H1 (cell line): ENCODE results near the gene LMNA. TPM values are rescaled to one million over a fixed set of nuclear protein-coding genes. Genes with fewer than 3 reads are reported as not detected.

Source experiments
- CTCF ChIA-PET: fragments of 300-600 bp; sonication (Branson Sonifier 250); formaldehyde crosslinking; loops from one replicate; lab custom pipeline; 2021; ENCODE audit not compliant: partially characterized antibody; lab: Charles Lee
- POLR2A ChIA-PET: fragments of 300-600 bp; sonication (Branson Sonifier 250); formaldehyde crosslinking; loops from one replicate; lab custom pipeline; 2021; ENCODE audit warnings: inconsistent platforms; ENCODE audit not compliant: partially characterized antibody; lab: Charles Lee
- DNase-seq, 2 experiments: peaks; one replicate each; pipeline versions ENCODE4 v3.0.0 to v3.0.0-alpha.2; 2010 to 2022; ENCODE audit warnings: low spot score in 2 of 2, low read depth in 1 of 2, mixed read lengths in 1 of 2
- FAIRE-seq: peaks from 2 replicates; lab custom pipeline; 2011; peaks lifted over from hg19 to GRCh38; lab: Jason Lieb, UNC
- H2AFZ ChIP-seq: 2 replicates; pipeline ENCODE4 v1.8.1; 2012; ENCODE audit warnings: low read length, inconsistent platforms
- H2AK5ac ChIP-seq: 2 replicates; pipeline ENCODE4 v1.6.1; 2013; ENCODE audit warnings: low read depth, low read length
- H2BK120ac ChIP-seq: replicated peaks from 2 replicates; pipeline ENCODE3; 2013; ENCODE audit warnings: low read depth, low read length, inconsistent platforms
- H2BK12ac ChIP-seq: 2 replicates; pipeline ENCODE4 v1.6.1; 2013; ENCODE audit warnings: low read depth, low read length
- H2BK15ac ChIP-seq: 2 replicates; pipeline ENCODE4 v1.6.1; 2013; ENCODE audit warnings: low read length
- H2BK20ac ChIP-seq: 2 replicates; pipeline ENCODE4 v1.6.1; 2013; ENCODE audit warnings: low read length
- H2BK5ac ChIP-seq: 2 replicates; pipeline ENCODE4 v1.6.1; 2013; ENCODE audit warnings: low read depth, low read length
- H3K14ac ChIP-seq: 2 replicates; pipeline ENCODE4 v1.6.1; 2013; ENCODE audit warnings: inconsistent platforms; ENCODE audit not compliant: insufficient read length
- H3K18ac ChIP-seq: 2 replicates; pipeline ENCODE4 v1.6.1; 2013; ENCODE audit warnings: low read length; ENCODE audit errors: extremely low read depth
- H3K23ac ChIP-seq: 2 replicates; pipeline ENCODE4 v1.6.1; 2013; ENCODE audit warnings: inconsistent platforms; ENCODE audit not compliant: insufficient read length
- H3K23me2 ChIP-seq: 2 replicates; pipeline ENCODE4 v1.6.1; 2013; ENCODE audit warnings: low read depth, low read length
- H3K27ac ChIP-seq: 2 replicates; pipeline ENCODE4 v1.6.1; 2011; ENCODE audit warnings: low read depth, low read length, inconsistent platforms
- H3K27me3 ChIP-seq, 4 experiments: replicated peaks in 1 of 4; 1 replicate in 1 of 4; 2 replicates in 3 of 4; pipeline versions ENCODE4 v1.6.1 to v1.8.1; 2011 to 2013; ENCODE audit warnings: low read length in 3 of 4, mild to moderate bottlenecking in 3 of 4, inconsistent platforms in 2 of 4, mixed read lengths in 2 of 4, moderate library complexity in 1 of 4; ENCODE audit not compliant: control insufficient read depth in 3 of 4, insufficient read depth in 3 of 4; ENCODE audit errors: extremely low read depth in 1 of 4
- H3K36me3 ChIP-seq, 4 experiments: 2 replicates each; pipeline versions ENCODE4 v1.6.1 to v1.8.1; 2011 to 2013; ENCODE audit warnings: mild to moderate bottlenecking in 4 of 4, low read length in 3 of 4, moderate library complexity in 2 of 4, control low read depth in 1 of 4, inconsistent platforms in 1 of 4; ENCODE audit not compliant: insufficient read depth in 4 of 4, control insufficient read depth in 2 of 4
- H3K4ac ChIP-seq: replicated peaks from 2 replicates; pipeline ENCODE3; 2013; ENCODE audit warnings: low read length, low read depth, mixed read lengths, inconsistent platforms; ENCODE audit not compliant: insufficient read length
- H3K4me1 ChIP-seq, 4 experiments: replicated peaks in 1 of 4; 1 replicate in 1 of 4; 2 replicates in 3 of 4; pipeline versions ENCODE4 v1.6.1 to v1.8.1; 2011 to 2013; ENCODE audit warnings: low read length in 3 of 4, inconsistent platforms in 2 of 4, mixed read lengths in 1 of 4; ENCODE audit not compliant: insufficient read depth in 4 of 4, control insufficient read depth in 3 of 4
- H3K4me2 ChIP-seq, 2 experiments: 2 replicates each; pipeline versions ENCODE4 v1.6.1 to v1.8.1; 2011 to 2013; ENCODE audit warnings: low read depth in 2 of 2, low read length in 2 of 2, control low read depth in 1 of 2, inconsistent platforms in 1 of 2, mild to moderate bottlenecking in 1 of 2; ENCODE audit not compliant: insufficient read depth in 1 of 2
- H3K4me3 ChIP-seq, 4 experiments: fragments of 200-600, 300-600 bp in 1 of 4; sonication (generic), shearing (Covaris generic), sonication (Bioruptor Twin) in 1 of 4; 2 replicates each; pipeline versions ENCODE4 v1.5.1 to v1.8.1; 2011 to 2016; ENCODE audit warnings: low read length in 4 of 4, low read depth in 3 of 4, control low read depth in 2 of 4, inconsistent platforms in 2 of 4, mild to moderate bottlenecking in 2 of 4, mixed read lengths in 1 of 4, moderate library complexity in 1 of 4; ENCODE audit not compliant: insufficient read depth in 2 of 4; ENCODE audit errors: extremely low read depth in 1 of 4
- H3K56ac ChIP-seq: replicated peaks from 2 replicates; pipeline ENCODE3; 2013; ENCODE audit warnings: low read depth, mild to moderate bottlenecking, mixed read lengths, low read length, inconsistent platforms; ENCODE audit not compliant: insufficient read length
- H3K79me1 ChIP-seq: 2 replicates; pipeline ENCODE4 v1.6.1; 2013; ENCODE audit warnings: low read depth, low read length, control low read depth
- H3K79me2 ChIP-seq, 2 experiments: 2 replicates each; pipeline versions ENCODE4 v1.6.1 to v1.8.1; 2012 to 2013; ENCODE audit warnings: low read length in 2 of 2, mild to moderate bottlenecking in 2 of 2, inconsistent platforms in 1 of 2; ENCODE audit not compliant: insufficient read depth in 2 of 2, control insufficient read depth in 1 of 2
- H3K9ac ChIP-seq, 4 experiments: replicated peaks in 1 of 4; 1 replicate in 1 of 4; 2 replicates in 3 of 4; pipeline versions ENCODE4 v1.6.1 to v1.8.1; 2011 to 2013; ENCODE audit warnings: low read depth in 3 of 4, low read length in 3 of 4, control low read depth in 2 of 4, mild to moderate bottlenecking in 2 of 4, moderate library complexity in 2 of 4, inconsistent platforms in 1 of 4; ENCODE audit errors: extremely low read depth in 1 of 4
- H3K9me3 ChIP-seq, 2 experiments: 2 replicates each; pipeline versions ENCODE4 v1.6.1 to v1.8.1; 2012 to 2013; ENCODE audit warnings: mild to moderate bottlenecking in 2 of 2, moderate library complexity in 2 of 2, control low read depth in 1 of 2, inconsistent platforms in 1 of 2, low read depth in 1 of 2, low read length in 1 of 2, mixed read lengths in 1 of 2; ENCODE audit not compliant: insufficient read depth in 2 of 2
- H4K20me1 ChIP-seq, 2 experiments: replicated peaks in 1 of 2; 2 replicates each; pipeline versions ENCODE3 to v1.8.1; 2011 to 2013; ENCODE audit warnings: inconsistent platforms in 2 of 2, low read length in 2 of 2, mild to moderate bottlenecking in 1 of 2; ENCODE audit not compliant: insufficient read depth in 2 of 2, control insufficient read depth in 1 of 2
- H4K5ac ChIP-seq: 2 replicates; pipeline ENCODE4 v1.6.1; 2013; ENCODE audit warnings: low read length, low read depth, mixed read lengths, inconsistent platforms; ENCODE audit not compliant: insufficient read length
- H4K8ac ChIP-seq: 2 replicates; pipeline ENCODE4 v1.8.0; 2013; ENCODE audit warnings: mild to moderate bottlenecking, moderate library complexity, low read length, inconsistent platforms; ENCODE audit not compliant: insufficient read depth; ENCODE audit errors: extremely low read depth
- H4K91ac ChIP-seq: replicated peaks from 2 replicates; pipeline ENCODE3; 2013; ENCODE audit warnings: low read length, mixed read lengths, inconsistent platforms; ENCODE audit not compliant: insufficient read length
- EGR1 ChIP-seq: IDR thresholded peaks from 2 replicates; pipeline ENCODE4 v1.6.1; 2011; ENCODE audit warnings: low read depth, low read length, borderline replicate concordance
- HDAC6 ChIP-seq: IDR thresholded peaks from one replicate; pipeline ENCODE4 v1.7.1; 2012; ENCODE audit warnings: low read depth, mild to moderate bottlenecking, inconsistent platforms, low read length, moderate library complexity
- KDM1A ChIP-seq: fragments of 200-600, 300-600 bp; sonication (generic); IDR thresholded peaks from 2 replicates; pipeline ENCODE4 v1.7.1; 2016; ENCODE audit warnings: mild to moderate bottlenecking, low read length, borderline replicate concordance
- MAFK ChIP-seq: IDR thresholded peaks from 2 replicates; pipeline ENCODE4 v1.6.1; 2012; ENCODE audit warnings: low read depth, mild to moderate bottlenecking, improper control_type of control experiment, low read length
- SIRT6 ChIP-seq: IDR thresholded peaks from one replicate; pipeline ENCODE4 v1.7.1; 2012; ENCODE audit warnings: low read length, inconsistent platforms
- SIX5 ChIP-seq: IDR thresholded peaks from 2 replicates; pipeline ENCODE4 v1.6.1; 2011; ENCODE audit warnings: mild to moderate bottlenecking, low read depth, low read length
- SUZ12 ChIP-seq: fragments of 200-600 bp; sonication (generic); IDR thresholded peaks from 2 replicates; pipeline ENCODE4 v1.6.1; 2012; ENCODE audit warnings: mild to moderate bottlenecking, inconsistent platforms, low read length, moderate library complexity, mixed read lengths
- WGBS, 2 experiments: shearing (Covaris generic) in 1 of 2; methylation state at CpG; one replicate each; pipeline versions ENCODE4 v1.1.6 to v1.1.7; 2013 to 2015; ENCODE audit warnings: low lambda C conversion rate in 2 of 2, mixed read lengths in 2 of 2, inconsistent platforms in 1 of 2, low coverage in 1 of 2, missing lambda C conversion rate in 1 of 2; ENCODE audit not compliant: insufficient replicate concordance in 2 of 2, insufficient coverage in 1 of 2, insufficient read length in 1 of 2; ENCODE audit errors: extremely low coverage in 1 of 2, missing lambda C conversion rate in 1 of 2; 5-methylcytosine and 5-hydroxymethylcytosine counted together
- polyA plus RNA-seq, 7 experiments: library from polyadenylated mRNA; depleted of rRNA in 3 of 7; stranded (reverse) in 5 of 7; unstranded in 2 of 7; fragments of >200 nt in 5 of 7; fragments of 200-250 nt in 2 of 7; gene quantifications; 1 replicate in 5 of 7; 2 replicates in 1 of 7; 4 replicates in 1 of 7; pipeline versions ENCODE4 v1.2.1 to v1.2.3, GENCODE V29; 2011 to 2013; ENCODE audit warnings: missing spikeins in 2 of 7, mixed read lengths in 2 of 7
- total RNA-seq: library from RNA; stranded (reverse); fragmentation: NEBNext Ultra II Directional; extraction: Animal tissue kit (Norgen Biotek cat#: 25700); gene quantifications from 2 replicates; pipeline ENCODE4 v1.2.1, GENCODE V29; 2021
- TF ChIP-seq, protein P1 (sequence below): IDR thresholded peaks from 2 replicates; pipeline ENCODE4 v1.6.1; 2011; ENCODE audit warnings: low read length, improper control_type of control experiment

The LMNA gene
- total and polyA plus RNA-seq, 2 of the 8 experiments (the other 6 are each of a cell fraction or from before 2014, with no cell fraction given) = 25.8 to 46.8 TPM

DNA sequence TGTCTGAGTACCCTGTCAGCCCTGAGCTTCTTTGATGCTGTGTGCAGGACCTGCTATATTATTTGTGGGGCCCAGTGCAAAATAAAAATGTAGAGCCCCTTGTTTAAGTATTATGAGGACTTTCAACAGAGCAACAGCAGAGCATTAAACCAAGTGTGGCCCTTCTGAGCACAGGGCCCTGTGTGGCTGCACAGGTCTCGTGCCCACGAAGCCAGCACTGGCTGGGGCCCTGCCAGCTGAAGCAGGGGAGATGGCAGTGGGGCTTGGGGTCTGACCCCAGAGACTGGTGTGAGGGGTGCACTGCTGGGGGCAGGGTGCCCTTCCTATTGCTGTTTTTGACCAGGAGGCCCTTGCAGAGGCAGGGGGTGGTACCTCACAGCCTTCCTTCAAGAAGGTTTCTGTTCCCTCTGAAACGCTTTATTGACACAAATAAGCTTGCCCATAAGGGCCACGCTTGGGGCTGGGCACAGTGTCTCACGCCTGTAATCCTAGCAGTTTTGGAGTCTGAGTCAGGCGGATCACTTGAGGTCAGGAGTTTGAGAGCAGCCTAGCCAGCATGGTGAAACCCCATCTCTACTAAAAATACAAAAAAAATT lies 36.7 kb downstream of the LMNA start:
- peaks cover 23 to 46% (median 29%) of the 10 kb centered on the region in 4 experiments for H3K4me1 ChIP-seq
- H3K14ac ChIP-seq = no peak overlapping the region
- no peak overlapping the region for H3K56ac ChIP-seq
- no peak overlapping the region; the same call in 1 of the 2 replicates for H2AK5ac ChIP-seq
- peak overlapping the region; percentile 55 for H3K4ac ChIP-seq
- no peak overlapping the region for H3K18ac ChIP-seq
- H2BK15ac ChIP-seq = peak overlapping the region; percentile 5; the same call in 1 of the 2 replicates
- FAIRE-seq (no peak), DNase-seq (no peak)
- H2BK120ac ChIP-seq = no peak overlapping the region
- peaks cover 3% of the 10 kb centered on the region; the same call in 1 of the 2 replicates for H3K23me2 ChIP-seq
- no peaks in the 10 kb centered on the region; the same call in 1 of the 2 replicates for H3K79me1 ChIP-seq
- ChIA-PET CTCF (interaction anchor here (0.6 to 42.4 kb wide), 12 partner anchors 10 to 307 kb away, joined by 3 to 1994 read pairs (median 4); partner anchors contain the start of genes BGLAP, MEX3A, PAQR6 and PMF1), POLR2A (interaction anchor here (1.3 to 8.5 kb wide), 12 partner anchors 10 to 132 kb away, joined by 3 to 64 read pairs (median 9); partner anchors contain the start of genes BGLAP, PAQR6, PMF1 and SLC25A44)
- H2BK5ac ChIP-seq = peak overlapping the region; percentile 94; the same call in 1 of the 2 replicates
- 0 out of 2 replicates have a peak overlapping the region, but pooled peaks have one; percentile 53 for H2BK12ac ChIP-seq
- no peak overlapping the region for H4K5ac ChIP-seq
- 89% methylated on average over 6 of the region's 6 CpGs; no CpG with 5 or more reads in 1 of the 2 experiments for WGBS, 2 experiments
- no peaks in the 10 kb centered on the region for H3K79me2 ChIP-seq
- no peak overlapping the region for H4K8ac ChIP-seq
- H2AFZ ChIP-seq = no peak overlapping the region
- H3K9ac ChIP-seq = no peak overlapping the region
- no peaks in the 10 kb centered on the region for H3K27me3 ChIP-seq
- no peaks in the 10 kb centered on the region for H3K9me3 ChIP-seq
- H3K4me2 ChIP-seq = peak overlapping the region in 1 of 2 experiments; percentile 87; a peak in 2 of 4 replicates
- H3K36me3 ChIP-seq = no peaks in the 10 kb centered on the region
- no peaks in the 10 kb centered on the region for H4K20me1 ChIP-seq
- no peak overlapping the region for H3K27ac ChIP-seq
- H3K4me3 ChIP-seq = no peak overlapping the region
- H4K91ac ChIP-seq = peak overlapping the region; percentile 32
- peak overlapping the region; percentile 55; the same call in 1 of the 2 replicates for H2BK20ac ChIP-seq
- no peak overlapping the region for H3K23ac ChIP-seq
- TF ChIP-seq KDM1A (no peak), MAFK (no peak), SIX5 (no peak), EGR1 (no peak), SIRT6 (no peak), HDAC6 (no peak), SUZ12 (no peak)
- TF ChIP-seq, protein P1, sequence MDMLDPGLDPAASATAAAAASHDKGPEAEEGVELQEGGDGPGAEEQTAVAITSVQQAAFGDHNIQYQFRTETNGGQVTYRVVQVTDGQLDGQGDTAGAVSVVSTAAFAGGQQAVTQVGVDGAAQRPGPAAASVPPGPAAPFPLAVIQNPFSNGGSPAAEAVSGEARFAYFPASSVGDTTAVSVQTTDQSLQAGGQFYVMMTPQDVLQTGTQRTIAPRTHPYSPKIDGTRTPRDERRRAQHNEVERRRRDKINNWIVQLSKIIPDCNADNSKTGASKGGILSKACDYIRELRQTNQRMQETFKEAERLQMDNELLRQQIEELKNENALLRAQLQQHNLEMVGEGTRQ = no peak
